Kidney glomerular epithelial cell (primary cell): ENCODE measurements around the gene CELA2B.
"Not testable (repeated sequence)": the region's sequence is repeated elsewhere in the genome, so short reads cannot be mapped to it uniquely, and the experiment has no call there.

Source experiments
- DNase-seq: peaks from one replicate; lab custom pipeline; 2025; lab: John Stamatoyannopoulos, UW

The CELA2B gene

DNA sequence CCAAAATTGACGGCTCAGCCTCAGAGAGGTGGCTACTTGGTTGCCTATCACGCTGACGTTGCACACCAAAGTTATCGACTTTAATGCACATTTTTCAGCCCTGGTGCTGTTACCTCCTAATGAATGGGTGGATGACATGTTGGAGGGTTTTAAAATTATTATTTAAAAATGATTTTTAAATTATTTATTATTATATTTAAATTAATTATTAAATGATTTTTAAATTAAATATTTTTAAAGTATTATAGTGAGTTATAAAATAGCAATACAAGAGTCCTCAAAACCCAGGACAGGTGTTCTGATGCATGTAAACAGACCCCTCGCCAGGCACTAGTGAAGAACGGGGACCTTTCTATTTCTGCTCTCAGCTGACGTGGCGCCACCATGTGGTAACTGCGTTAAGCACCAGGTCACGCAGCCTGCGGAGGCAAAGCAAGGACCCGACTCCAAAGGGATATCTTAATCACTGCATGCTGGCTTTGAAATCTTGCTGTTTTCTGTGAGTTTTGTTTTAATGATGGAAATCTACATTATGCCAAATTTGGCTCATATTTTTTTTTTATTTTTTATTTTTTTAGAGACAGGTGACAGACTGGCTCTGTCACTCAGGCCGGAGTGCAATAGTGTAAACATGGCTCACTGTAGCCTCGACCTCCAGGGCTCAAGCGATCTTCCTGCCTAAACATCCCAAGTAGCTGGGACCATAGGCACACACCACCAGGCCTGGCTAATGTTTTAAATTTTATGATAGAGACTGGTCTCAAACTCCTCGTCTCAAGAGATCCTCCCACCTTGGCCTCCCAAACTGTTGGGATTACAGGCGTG, 25.5 kb downstream of the CELA2B start:
- peak; percentile 5 for DNase-seq

GRCh38 chr1:15504436-15504835, 28.5 kb downstream of the CELA2B start:
- DNase-seq, result no peak

- no peak for DNase-seq
These were observed 30.9 kb downstream of the CELA2B start for GRCh38 chr1:15506831-15507230.

DNA sequence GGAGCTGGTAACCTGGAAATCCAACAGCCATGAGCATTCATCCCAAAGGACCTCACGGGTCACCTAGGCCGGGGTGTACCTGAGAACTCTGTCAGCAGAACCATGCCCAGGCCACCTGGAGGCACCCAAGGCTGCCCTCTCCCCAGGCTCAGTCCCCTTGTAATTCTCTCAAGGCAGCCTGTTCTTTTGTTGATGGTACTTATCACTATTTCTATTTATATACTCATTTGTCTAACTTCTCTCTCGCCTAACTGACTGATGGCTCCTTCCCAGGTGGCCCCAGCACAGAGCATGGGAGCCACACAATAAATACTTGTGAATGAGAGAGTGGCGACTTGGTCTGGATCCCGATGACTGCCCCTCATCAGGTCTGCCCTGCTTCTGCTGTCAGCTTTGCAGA, 31.4 kb downstream of the CELA2B start:
- DNase-seq, result no peak

GRCh38 chr1:15508700-15509487, 33.0 kb downstream of the CELA2B start:
- no peak for DNase-seq

GRCh38 chr1:15509586-15509985, 33.7 kb downstream of the CELA2B start:
- DNase-seq, result no peak

DNA sequence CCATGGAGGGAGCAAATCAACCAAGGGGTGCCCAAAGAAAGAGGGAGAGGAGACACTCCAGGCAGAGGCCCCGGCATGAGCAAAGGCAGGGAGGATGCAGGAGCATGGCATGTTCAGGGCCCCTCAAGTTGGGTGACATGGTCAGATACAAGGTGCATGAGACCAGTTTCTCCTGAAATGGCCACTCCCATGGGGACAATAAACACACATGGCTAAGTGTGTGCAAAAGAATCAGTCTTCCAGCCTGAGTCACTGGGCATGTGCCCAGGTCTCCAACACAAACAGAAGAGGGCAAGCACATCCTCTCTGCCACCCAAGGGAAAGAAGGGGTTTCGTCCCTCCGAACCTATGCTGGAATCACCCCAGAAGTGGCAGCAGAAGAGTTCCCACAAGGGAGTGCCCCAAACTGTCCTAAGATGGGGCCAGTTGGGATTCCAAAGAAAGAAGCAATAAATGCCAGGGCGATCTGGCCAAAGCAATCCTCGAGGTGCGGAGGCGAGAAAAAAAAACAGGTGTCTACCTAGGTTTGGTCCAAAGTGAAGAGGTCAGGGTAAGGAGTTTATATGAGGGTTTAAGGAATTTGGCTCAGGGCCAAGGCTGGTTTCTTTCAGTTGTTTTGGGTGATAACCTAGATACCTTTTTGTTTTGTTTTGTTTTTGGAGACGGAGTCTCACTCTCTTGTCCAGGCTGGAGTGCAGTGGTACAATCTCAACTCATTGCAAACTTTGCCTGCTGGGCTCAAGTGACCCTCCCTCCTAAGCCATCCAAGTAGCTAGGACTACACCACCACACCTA, 34.9 kb downstream of the CELA2B start:
- DNase-seq, result no peak

DNA sequence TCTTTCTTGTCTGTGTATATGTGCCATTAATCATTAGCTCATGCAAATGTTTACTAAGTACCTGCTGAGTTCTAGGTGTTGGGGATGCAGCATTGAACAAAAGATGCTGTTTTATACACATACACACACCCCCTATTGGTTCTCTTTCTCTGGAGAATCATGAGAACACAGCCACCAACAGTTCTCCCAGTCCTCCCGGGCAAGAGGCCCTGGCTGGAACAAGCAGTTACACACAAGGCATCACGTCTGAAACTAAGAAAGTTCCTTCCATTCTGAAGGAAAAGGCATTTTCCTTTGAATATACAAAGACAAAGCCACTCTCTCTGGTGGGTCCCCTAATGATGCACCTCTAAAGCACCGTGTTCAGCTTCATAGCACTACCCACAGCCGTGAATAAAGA, 37.3 kb downstream of the CELA2B start:
- no peak for DNase-seq

- no peak for DNase-seq
These were observed 38.0 kb downstream of the CELA2B start for GRCh38 chr1:15513919-15514318.

DNA sequence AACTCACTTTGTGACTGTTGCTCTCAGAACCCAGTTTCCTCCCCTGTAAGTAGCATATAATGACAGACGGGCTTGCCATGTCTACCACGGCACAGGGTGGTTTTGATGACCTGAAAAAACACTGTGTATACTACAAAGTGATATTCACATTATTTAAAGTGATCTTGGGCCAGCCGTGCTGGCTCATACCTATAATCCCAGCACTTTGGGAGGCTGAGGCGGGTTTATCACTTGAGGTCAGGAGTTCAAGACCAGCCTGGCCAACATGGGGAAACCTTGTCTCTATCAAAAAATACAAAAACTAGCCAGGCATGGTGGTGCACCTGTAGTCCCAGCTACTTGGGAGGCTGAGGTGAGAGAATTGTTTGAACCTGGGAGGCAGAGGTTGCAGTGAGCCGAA, 38.7 kb downstream of the CELA2B start:
- not testable (repeated sequence) for DNase-seq

DNA sequence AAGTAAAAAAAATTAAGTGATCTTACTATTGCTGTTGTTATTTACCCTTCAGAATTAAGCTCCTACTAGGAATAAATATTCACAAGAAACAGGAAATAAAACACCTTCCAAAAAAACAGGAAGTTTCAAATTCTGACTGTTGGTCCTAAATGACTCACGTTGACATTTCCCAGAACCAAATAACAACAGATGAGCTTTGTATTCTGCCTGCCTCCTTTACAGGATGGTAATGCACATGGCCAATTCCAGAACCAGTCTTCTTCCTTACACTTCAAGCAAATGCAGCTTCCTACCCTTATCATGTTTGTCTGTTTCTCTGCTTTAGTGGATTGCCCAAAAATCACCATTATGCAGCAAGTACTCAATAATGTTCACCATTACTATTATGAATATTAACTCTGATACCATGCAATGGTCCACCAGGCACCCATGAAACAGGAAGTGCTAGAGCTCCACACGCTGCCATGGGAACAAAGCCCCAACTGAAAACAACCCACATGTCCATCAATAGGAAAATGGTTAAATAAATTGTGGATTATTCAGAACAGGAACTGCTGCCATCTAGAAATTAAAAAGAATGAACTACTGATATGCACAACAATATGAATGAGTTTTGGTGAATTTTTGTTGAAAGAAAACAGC, 39.2 kb downstream of the CELA2B start:
- DNase-seq, result no peak

GRCh38 chr1:15519625-15520024, 43.7 kb downstream of the CELA2B start:
- DNase-seq, result no peak

DNA sequence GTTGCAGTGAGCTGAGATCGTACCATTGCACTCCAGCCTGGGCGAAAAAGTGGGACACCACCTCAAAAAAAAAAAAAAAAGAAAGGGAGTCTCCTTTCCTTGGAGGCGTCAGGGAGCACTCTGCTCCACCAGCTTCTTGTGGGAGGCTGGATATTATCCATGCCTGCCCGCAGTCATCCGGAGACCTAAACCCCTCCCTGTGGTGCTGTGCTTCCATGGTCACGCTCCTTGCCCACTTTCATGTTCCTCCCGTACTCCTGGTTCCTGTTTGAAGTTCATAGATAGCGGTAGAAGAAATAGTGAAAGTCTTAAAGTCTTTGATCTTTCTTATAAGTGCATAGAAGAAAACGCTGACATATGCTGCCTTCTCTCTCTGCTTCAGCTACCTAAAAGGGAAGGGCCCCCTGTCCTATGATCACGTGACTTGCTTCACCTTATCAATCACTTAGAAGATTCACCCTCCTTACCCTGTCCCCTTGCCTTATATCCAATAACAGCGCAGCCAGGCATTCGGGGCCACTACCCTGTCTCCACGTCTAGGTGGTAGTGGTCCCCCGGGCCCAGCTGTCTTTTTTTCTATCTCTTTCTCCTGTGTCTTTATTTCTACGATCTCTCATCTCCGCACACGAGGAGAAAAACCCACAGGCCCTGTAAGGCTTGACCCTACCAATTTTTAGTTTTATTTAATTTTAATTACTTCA, 45.5 kb downstream of the CELA2B start:
- DNase-seq, result peak; percentile 26

- DNase-seq, result no peak
These were observed 46.6 kb downstream of the CELA2B start for GRCh38 chr1:15522551-15522950.

GRCh38 chr1:15523104-15524020, 47.5 kb downstream of the CELA2B start:
- DNase-seq, result peak; percentile 16

DNA sequence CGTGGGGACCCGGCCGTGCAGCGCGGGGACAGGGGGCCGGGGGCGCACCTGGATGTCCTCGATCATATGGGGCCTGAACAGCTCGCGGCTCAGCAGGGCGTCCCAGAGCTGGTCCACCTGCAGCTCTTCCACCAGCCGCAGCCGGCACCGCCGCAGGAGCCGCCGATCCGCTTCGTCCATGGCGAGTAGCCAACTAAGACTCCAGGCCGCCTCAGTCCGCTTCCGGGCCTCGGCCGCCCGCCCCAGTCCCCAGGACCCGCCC, 48.0 kb downstream of the CELA2B start, which contains the start of gene CASP9:
Gene CASP9, minus strand, starts transcription at position 195 of the 262 bp plus-strand sequence. Its CDS starts 15 bp downstream, at position 180.
- DNase-seq, result no peak

DNA sequence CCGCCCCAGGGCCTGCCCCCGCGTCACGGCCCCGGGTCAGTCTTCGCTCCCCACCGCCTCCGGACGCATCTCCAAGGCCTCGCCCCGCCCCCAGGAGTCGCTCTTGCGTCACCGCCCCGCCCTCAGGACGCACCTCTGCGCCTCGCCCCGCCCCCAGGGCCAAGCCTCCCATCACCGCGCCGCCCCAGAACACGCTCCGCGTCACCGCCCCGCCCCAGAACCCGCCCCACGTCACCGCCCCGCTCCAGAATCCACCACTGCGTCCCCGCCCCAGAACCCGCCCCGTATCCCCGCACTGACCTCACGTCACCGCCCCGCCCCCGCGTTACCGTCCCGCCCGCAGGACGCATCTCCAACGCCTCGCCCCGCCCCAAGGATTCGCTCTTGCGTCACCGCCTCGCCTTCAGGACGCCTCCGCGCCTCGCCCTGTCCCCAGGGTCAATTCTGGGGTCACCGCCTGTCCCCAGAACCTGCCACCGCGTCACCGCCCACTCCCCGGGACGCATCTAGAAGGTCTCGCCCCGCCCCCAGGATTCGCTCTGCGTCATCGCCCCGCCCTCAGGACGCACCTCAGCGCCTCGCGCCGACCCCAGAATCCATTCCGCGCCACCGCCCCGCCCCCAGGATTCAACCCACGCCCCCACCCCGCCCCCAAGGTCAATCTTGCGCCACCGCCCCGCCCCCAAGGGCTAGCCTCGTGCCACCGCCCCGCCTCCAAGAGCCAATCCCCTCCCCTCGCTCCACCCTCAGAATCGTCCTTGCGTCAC, 48.6 kb downstream of the CELA2B start:
- peak; percentile 97 for DNase-seq

DNA sequence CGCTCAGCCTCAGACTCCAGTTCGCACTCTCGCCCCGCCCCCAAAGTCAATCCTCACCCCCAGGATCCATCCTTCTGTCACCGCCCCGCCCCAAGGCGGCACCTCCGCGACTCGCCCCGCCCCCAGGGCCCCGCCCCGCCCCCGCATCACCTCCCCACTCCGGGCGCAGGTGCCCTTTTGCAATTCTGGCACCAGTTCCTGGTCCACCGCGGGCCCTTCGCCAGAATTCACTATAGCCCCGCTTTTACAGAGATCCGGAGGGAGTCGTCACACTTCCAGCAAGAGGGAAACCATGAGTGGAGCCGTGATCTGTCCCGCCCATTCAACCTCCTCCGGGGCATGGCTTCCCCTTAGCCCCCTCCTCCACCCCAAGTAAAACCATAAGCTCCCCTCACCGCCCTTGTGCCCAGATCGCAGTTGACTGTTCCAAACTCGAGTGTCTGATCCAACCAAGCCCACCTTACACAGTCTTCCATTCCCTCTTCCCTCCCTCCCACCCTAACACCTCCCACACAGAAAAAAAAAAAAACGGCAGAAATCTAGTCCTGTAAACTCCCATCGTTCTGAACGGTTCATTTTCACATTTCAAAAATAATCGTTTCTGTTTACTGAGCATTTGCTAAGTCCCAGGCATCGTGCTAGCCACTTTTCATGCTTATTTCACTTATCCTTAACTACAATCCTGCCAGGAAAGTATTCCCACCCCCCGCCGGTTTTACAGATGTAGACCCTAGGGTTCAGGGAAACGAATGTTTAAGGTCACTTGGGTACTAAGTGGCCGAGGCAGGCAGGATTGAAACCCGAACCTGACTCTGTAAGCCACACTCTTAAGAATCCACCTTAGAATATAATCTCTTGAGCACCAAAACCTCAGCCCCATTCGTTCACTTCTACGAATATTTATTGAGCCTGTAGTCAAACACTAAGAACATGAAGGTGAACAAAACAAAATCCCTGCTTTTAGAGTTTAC, 49.4 kb downstream of the CELA2B start:
- no peak for DNase-seq
